Measurements from ENCODE around the gene QTRT2. TPM values are rescaled to one million over a fixed set of nuclear protein-coding genes. Genes with fewer than 3 reads are reported as not detected.

Gene QTRT2
- total RNA-seq, 1 donor from 2014 or later, result 18.3 TPM

DNA sequence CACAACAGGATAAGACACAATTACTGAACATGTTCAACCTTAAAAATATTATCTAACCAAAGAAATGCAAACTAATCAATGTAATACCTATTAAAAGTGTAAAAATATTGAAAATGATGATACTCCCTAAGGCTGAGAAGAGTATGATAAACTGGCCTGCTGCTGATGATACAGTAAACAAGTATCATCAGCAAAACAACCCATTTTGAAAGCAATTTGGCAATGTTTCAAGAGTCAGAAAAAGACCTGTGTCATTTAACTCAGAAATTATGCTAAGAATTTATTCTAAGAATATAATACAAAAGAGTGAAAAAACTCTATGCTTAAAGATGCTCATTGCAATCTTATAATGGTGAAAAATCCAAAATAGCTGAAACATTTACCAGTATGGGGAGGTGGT, 22.3 kb upstream of the QTRT2 start:
- H3K27ac ChIP-seq (ENCODE audit: low read depth, low read length), result no peak overlapping the region
- peaks cover 2 to 6% (median 5%) of the 10 kb centered on the region in 3 donors for H3K36me3 ChIP-seq (ENCODE audit: control insufficient read depth in 3 of 3, insufficient read depth in 3 of 3, low read length in 3 of 3)
- H3K9ac ChIP-seq (ENCODE audit: low read depth in 1 of 3, low read length in 3 of 3), result no peak overlapping the region
- H3K4me1 ChIP-seq (ENCODE audit: control insufficient read depth in 3 of 3, insufficient read depth in 3 of 3, low read length in 3 of 3), result no peaks in the 10 kb centered on the region
- H3K9me3 ChIP-seq (ENCODE audit: control insufficient read depth in 3 of 3, low read length in 3 of 3), result no peaks in the 10 kb centered on the region
- H3K27me3 ChIP-seq (ENCODE audit: control insufficient read depth in 3 of 3, insufficient read depth in 3 of 3, low read length in 3 of 3), result no peaks in the 10 kb centered on the region
- H3K4me3 ChIP-seq (ENCODE audit: low read length in 3 of 3), result no peak overlapping the region

DNA sequence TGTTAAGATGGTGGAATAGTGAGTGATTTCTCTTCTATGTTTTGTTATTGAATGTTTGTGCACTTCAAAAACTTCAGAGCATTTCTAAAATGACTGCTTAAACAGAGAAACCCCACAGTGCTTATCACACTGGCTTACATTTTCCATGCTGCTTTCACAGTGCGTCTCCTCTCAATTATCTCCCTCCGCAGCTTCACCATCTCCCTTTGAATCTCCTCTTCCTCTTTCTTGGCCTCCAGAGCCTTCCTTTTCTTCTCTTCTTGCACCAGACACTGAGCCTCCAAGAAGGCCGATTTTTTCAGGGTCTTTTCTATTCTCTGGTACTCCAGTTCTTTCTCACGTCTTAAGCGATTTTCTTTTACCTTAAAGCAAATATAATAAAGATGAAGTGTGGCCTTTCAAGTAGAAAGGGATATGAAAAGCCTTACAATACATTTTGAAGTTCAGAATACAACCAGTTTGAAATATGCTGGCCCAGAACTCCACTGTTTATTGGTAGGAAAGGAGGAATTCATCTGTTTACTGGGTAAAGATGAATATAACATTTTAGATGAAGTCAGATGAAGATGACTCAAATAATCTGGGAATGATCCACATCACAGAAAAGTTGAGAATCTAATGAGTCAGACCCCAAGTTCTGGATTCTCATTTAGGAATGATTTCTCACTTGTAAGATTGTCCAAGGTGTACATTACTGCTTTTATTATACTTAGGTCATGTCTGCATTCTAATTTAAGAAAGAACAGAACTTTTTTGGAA, 21.6 kb upstream of the QTRT2 start:
- H3K9ac ChIP-seq (ENCODE audit: low read depth in 1 of 3, low read length in 3 of 3), result no peak overlapping the region
- no peaks in the 10 kb centered on the region for H3K4me1 ChIP-seq (ENCODE audit: control insufficient read depth in 3 of 3, insufficient read depth in 3 of 3, low read length in 3 of 3)
- no peaks in the 10 kb centered on the region for H3K27me3 ChIP-seq (ENCODE audit: control insufficient read depth in 3 of 3, insufficient read depth in 3 of 3, low read length in 3 of 3)
- H3K27ac ChIP-seq (ENCODE audit: low read depth, low read length), result no peak overlapping the region
- H3K9me3 ChIP-seq (ENCODE audit: control insufficient read depth in 3 of 3, low read length in 3 of 3), result no peaks in the 10 kb centered on the region
- no peak overlapping the region for H3K4me3 ChIP-seq (ENCODE audit: low read length in 3 of 3)
- peaks cover 2 to 6% (median 5%) of the 10 kb centered on the region in 3 donors for H3K36me3 ChIP-seq (ENCODE audit: control insufficient read depth in 3 of 3, insufficient read depth in 3 of 3, low read length in 3 of 3)

DNA sequence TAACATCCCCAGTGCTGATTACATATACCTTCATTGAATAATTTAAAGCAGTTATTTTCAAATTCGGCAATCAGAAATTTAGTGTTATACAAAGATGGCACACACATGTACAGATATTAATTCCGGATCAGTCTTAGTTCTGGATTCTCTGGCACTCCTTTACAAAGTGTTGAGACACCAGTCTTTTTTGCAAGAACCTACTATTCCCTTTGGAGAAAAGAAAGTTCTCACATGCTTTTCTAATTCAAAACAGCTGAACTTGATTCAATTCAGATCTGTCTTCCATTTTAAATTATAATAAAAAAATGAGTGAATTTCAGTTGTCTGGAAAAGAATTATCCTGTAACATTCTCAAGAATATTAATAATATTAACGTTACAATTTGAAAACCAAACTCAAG, 20.6 kb upstream of the QTRT2 start:
- no peaks in the 10 kb centered on the region for H3K4me1 ChIP-seq (ENCODE audit: control insufficient read depth in 3 of 3, insufficient read depth in 3 of 3, low read length in 3 of 3)
- no peaks in the 10 kb centered on the region for H3K27me3 ChIP-seq (ENCODE audit: control insufficient read depth in 3 of 3, insufficient read depth in 3 of 3, low read length in 3 of 3)
- H3K9ac ChIP-seq (ENCODE audit: low read depth in 1 of 3, low read length in 3 of 3), result no peak overlapping the region
- no peak overlapping the region for H3K4me3 ChIP-seq (ENCODE audit: low read length in 3 of 3)
- no peak overlapping the region for H3K27ac ChIP-seq (ENCODE audit: low read depth, low read length)
- no peaks in the 10 kb centered on the region for H3K9me3 ChIP-seq (ENCODE audit: control insufficient read depth in 3 of 3, low read length in 3 of 3)
- H3K36me3 ChIP-seq (ENCODE audit: control insufficient read depth in 3 of 3, insufficient read depth in 3 of 3, low read length in 3 of 3), result peaks cover 2 to 6% (median 5%) of the 10 kb centered on the region in 3 donors

DNA sequence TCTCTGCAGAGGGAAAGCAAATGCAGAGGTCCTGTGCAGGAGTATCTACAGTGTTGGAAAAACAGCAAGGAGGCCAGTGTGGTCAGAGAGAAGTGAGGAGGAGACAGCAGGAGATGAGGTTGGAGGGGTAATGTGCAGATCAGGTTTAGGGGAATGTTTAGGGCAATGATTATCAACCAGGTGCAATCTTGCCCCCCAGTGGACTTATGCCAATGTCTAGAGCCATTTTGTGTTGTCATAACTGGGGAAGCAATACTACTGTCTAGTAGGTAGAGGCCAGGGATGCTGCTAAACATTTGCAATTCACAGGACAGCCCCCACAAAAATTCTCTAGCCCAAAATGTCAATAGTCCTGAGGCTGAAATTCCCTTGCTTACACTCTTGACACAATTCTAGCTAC, 13.3 kb upstream of the QTRT2 start:
- Histone ChIP-seq H3K27ac (ENCODE audit: low read depth, low read length) (no peak overlapping the region), H3K27me3 (ENCODE audit: control insufficient read depth in 3 of 3, insufficient read depth in 3 of 3, low read length in 3 of 3) (no peaks in the 10 kb centered on the region), H3K4me3 (ENCODE audit: low read length in 3 of 3) (no peak overlapping the region), H3K9me3 (ENCODE audit: control insufficient read depth in 3 of 3, low read length in 3 of 3) (no peaks in the 10 kb centered on the region), H3K9ac (ENCODE audit: low read depth in 1 of 3, low read length in 3 of 3) (no peak overlapping the region), H3K36me3 (ENCODE audit: control insufficient read depth in 3 of 3, insufficient read depth in 3 of 3, low read length in 3 of 3) (peaks cover 0 to 3% (median 0%) of the 10 kb centered on the region in 3 donors), H3K4me1 (ENCODE audit: control insufficient read depth in 3 of 3, insufficient read depth in 3 of 3, low read length in 3 of 3) (no peaks in the 10 kb centered on the region)

DNA sequence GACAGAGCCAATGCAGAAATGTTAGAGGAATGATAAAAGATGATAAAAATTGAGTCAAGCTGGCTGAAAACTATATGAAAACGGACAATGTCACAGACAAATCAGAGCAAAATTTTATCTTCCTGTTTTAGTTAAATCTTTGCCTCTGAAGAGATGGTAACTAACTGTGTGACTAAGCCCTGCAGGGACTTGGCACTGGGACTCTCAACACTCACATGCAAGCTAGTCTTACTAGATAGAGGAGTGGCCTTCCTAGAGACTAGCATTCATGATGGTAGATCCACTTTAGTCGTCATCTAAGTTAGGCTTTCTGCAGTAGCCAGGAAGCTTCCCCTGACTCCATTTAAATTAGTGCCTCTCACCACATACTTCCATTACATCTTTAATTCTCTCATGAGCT, 4.3 kb upstream of the QTRT2 start:
- peaks cover 2 to 6% (median 4%) of the 10 kb centered on the region in 3 donors for H3K4me1 ChIP-seq (ENCODE audit: control insufficient read depth in 3 of 3, insufficient read depth in 3 of 3, low read length in 3 of 3)
- no peak overlapping the region for H3K4me3 ChIP-seq (ENCODE audit: low read length in 3 of 3)
- H3K36me3 ChIP-seq (ENCODE audit: control insufficient read depth in 3 of 3, insufficient read depth in 3 of 3, low read length in 3 of 3), result no peaks in the 10 kb centered on the region
- H3K9me3 ChIP-seq (ENCODE audit: control insufficient read depth in 3 of 3, low read length in 3 of 3), result no peaks in the 10 kb centered on the region
- H3K9ac ChIP-seq (ENCODE audit: low read depth in 1 of 3, low read length in 3 of 3), result no peak overlapping the region
- no peaks in the 10 kb centered on the region for H3K27me3 ChIP-seq (ENCODE audit: control insufficient read depth in 3 of 3, insufficient read depth in 3 of 3, low read length in 3 of 3)
- no peak overlapping the region for H3K27ac ChIP-seq (ENCODE audit: low read depth, low read length)

DNA sequence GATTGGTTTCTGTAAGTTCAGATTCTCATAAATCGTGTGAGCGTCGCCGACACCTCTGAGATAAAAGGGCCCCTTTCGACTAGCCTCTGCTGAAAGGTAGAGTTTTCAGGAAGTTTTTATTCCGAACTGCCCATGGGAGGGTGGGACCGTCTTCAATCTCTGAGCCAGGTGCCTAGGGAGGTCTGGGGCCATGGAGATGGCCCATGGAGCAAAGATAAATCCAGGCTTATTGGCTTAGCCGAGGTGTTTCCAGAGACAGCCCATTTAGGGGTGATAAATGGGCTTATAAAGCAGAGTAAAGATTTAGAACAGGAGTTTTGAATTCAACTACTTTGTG, 442 bp downstream of the QTRT2 start:
- peaks cover 2 to 14% (median 11%) of the 10 kb centered on the region in 3 donors for H3K4me1 ChIP-seq (ENCODE audit: control insufficient read depth in 3 of 3, insufficient read depth in 3 of 3, low read length in 3 of 3)
- H3K4me3 ChIP-seq (ENCODE audit: low read length in 3 of 3), result peak overlapping the region; percentile 93 to 99 (median 98)
- peak overlapping the region; percentile 67 to 81 (median 79) for H3K9ac ChIP-seq (ENCODE audit: low read depth in 1 of 3, low read length in 3 of 3)
- no peaks in the 10 kb centered on the region for H3K27me3 ChIP-seq (ENCODE audit: control insufficient read depth in 3 of 3, insufficient read depth in 3 of 3, low read length in 3 of 3)
- H3K27ac ChIP-seq (ENCODE audit: low read depth, low read length), result peak overlapping the region; percentile 72
- peaks cover 0 to 3% (median 0%) of the 10 kb centered on the region in 3 donors for H3K36me3 ChIP-seq (ENCODE audit: control insufficient read depth in 3 of 3, insufficient read depth in 3 of 3, low read length in 3 of 3)
- no peaks in the 10 kb centered on the region for H3K9me3 ChIP-seq (ENCODE audit: control insufficient read depth in 3 of 3, low read length in 3 of 3)

DNA sequence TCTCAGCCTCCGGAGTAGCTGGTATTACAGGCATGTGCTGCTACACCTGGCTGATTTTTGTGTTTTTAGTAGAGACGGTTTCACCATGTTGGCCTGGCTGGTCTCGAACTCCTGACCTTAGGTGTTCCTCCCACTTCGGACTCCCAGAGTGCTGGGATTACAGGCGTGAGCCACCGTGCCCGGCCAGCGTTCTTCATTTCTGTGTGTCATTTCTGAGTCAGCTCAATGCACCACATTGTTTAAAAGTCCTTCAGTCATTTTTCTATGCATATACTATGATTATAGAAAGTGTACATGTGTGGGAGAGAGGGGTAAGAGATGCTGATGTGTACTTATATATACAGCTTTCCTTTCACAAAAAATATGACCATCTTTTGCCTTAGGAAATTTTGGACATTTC, 2.1 kb downstream of the QTRT2 start:
- H3K4me1 ChIP-seq (ENCODE audit: control insufficient read depth in 3 of 3, insufficient read depth in 3 of 3, low read length in 3 of 3), result peaks cover 2 to 14% (median 11%) of the 10 kb centered on the region in 3 donors
- H3K4me3 ChIP-seq (ENCODE audit: low read length in 3 of 3), result no peak overlapping the region
- no peak overlapping the region for H3K9ac ChIP-seq (ENCODE audit: low read depth in 1 of 3, low read length in 3 of 3)
- no peak overlapping the region for H3K27ac ChIP-seq (ENCODE audit: low read depth, low read length)
- H3K9me3 ChIP-seq (ENCODE audit: control insufficient read depth in 3 of 3, low read length in 3 of 3), result no peaks in the 10 kb centered on the region
- H3K36me3 ChIP-seq (ENCODE audit: control insufficient read depth in 3 of 3, insufficient read depth in 3 of 3, low read length in 3 of 3), result peaks cover 0 to 3% (median 0%) of the 10 kb centered on the region in 3 donors
- no peaks in the 10 kb centered on the region for H3K27me3 ChIP-seq (ENCODE audit: control insufficient read depth in 3 of 3, insufficient read depth in 3 of 3, low read length in 3 of 3)

DNA sequence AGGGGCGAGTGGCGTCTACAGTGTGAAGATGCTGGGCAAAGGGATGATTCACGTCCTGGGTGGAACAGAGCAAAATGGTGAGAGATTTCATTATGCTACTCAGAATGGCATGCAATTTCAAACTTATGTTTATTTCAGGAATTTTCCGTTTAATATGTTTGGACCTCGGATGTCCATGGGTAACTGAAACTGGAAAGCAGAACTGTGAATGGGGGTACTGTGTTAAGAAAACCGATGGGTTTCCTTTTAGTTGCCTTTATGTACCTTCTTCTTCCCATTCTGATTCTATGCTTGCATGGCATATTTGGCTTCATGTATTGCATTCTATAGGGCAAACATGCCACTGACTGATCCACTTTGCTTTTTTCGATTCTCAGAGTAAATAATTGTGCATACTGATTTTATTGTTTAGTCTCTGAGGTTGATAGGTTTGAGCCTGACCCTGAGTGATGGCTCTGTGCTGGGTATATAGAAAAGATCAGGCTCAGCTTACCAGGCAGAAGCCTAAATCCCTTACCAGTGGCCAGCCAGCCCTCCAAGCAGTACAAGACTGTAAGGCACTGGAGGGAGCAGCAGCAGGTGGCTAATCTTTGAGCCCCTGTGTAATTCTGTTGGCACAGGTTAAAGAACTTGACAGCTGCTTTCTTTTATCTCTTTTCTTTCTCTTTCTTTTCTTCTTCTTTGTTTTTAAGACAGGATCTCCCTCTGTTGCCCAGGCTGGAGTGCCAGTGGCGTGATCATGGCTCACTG, 4.5 kb downstream of the QTRT2 start:
- Histone ChIP-seq H3K27ac (ENCODE audit: low read depth, low read length) (no peak overlapping the region), H3K27me3 (ENCODE audit: control insufficient read depth in 3 of 3, insufficient read depth in 3 of 3, low read length in 3 of 3) (no peaks in the 10 kb centered on the region), H3K36me3 (ENCODE audit: control insufficient read depth in 3 of 3, insufficient read depth in 3 of 3, low read length in 3 of 3) (peaks cover 0 to 3% (median 2%) of the 10 kb centered on the region in 3 donors), H3K9ac (ENCODE audit: low read depth in 1 of 3, low read length in 3 of 3) (no peak overlapping the region), H3K4me1 (ENCODE audit: control insufficient read depth in 3 of 3, insufficient read depth in 3 of 3, low read length in 3 of 3) (peaks cover 0 to 14% (median 11%) of the 10 kb centered on the region in 3 donors), H3K4me3 (ENCODE audit: low read length in 3 of 3) (no peak overlapping the region), H3K9me3 (ENCODE audit: control insufficient read depth in 3 of 3, low read length in 3 of 3) (no peaks in the 10 kb centered on the region)

DNA sequence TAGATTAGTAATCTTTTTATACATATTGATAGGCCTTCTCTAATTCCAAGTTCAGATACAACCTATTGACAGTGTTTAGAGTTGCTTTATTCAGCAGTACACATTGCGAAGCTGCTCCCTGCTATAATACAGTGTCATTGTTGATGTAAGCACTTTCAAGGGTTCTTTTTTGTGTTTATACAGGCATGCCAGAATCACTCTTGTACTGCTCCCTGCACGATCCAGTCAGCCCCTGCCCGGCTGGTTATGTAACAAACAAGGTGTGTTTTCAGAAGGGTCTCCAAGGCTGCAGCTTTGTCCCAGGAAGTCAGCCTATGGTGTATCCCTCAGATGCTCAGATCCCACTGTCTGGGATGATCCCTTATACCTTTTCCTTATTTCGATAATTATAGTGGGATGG, 11.3 kb downstream of the QTRT2 start:
- H3K9ac ChIP-seq (ENCODE audit: low read depth in 1 of 3, low read length in 3 of 3), result no peak overlapping the region
- H3K9me3 ChIP-seq (ENCODE audit: control insufficient read depth in 3 of 3, low read length in 3 of 3), result no peaks in the 10 kb centered on the region
- H3K4me3 ChIP-seq (ENCODE audit: low read length in 3 of 3), result no peak overlapping the region
- H3K27ac ChIP-seq (ENCODE audit: low read depth, low read length), result no peak overlapping the region
- H3K4me1 ChIP-seq (ENCODE audit: control insufficient read depth in 3 of 3, insufficient read depth in 3 of 3, low read length in 3 of 3), result no peaks in the 10 kb centered on the region
- no peaks in the 10 kb centered on the region for H3K27me3 ChIP-seq (ENCODE audit: control insufficient read depth in 3 of 3, insufficient read depth in 3 of 3, low read length in 3 of 3)
- peaks cover 13 to 24% (median 23%) of the 10 kb centered on the region in 3 donors for H3K36me3 ChIP-seq (ENCODE audit: control insufficient read depth in 3 of 3, insufficient read depth in 3 of 3, low read length in 3 of 3)

DNA sequence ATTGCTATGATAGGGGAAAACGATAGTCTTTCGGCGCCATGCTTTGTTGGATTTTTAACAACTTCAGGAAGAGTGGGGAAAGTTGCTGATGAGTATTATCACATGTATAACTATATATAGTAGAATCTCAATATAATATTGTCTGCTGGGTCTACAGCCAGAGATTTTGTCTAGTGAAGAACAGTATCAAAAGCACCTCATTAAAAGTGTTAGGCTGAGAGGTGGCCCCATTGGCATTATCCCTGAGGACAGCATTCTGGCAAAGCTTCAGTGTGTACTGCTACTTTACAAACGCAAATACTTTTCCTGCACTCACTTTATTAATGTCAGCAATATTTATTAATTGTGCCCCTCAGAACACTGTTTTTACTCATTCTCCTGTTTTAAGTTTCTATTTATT, 11.8 kb downstream of the QTRT2 start:
- no peak overlapping the region for H3K4me3 ChIP-seq (ENCODE audit: low read length in 3 of 3)
- peaks cover 13 to 28% (median 25%) of the 10 kb centered on the region in 3 donors for H3K36me3 ChIP-seq (ENCODE audit: control insufficient read depth in 3 of 3, insufficient read depth in 3 of 3, low read length in 3 of 3)
- no peaks in the 10 kb centered on the region for H3K27me3 ChIP-seq (ENCODE audit: control insufficient read depth in 3 of 3, insufficient read depth in 3 of 3, low read length in 3 of 3)

More for the DNA sequence above, 11.8 kb downstream of the QTRT2 start:
- H3K27ac ChIP-seq (ENCODE audit: low read depth, low read length), result no peak overlapping the region
- no peak overlapping the region for H3K9ac ChIP-seq (ENCODE audit: low read depth in 1 of 3, low read length in 3 of 3)
- no peaks in the 10 kb centered on the region for H3K4me1 ChIP-seq (ENCODE audit: control insufficient read depth in 3 of 3, insufficient read depth in 3 of 3, low read length in 3 of 3)
- H3K9me3 ChIP-seq (ENCODE audit: control insufficient read depth in 3 of 3, low read length in 3 of 3), result no peaks in the 10 kb centered on the region
